GM21723 (cell line): ENCODE results near the gene MEX3A.

Experiments
- ATAC-seq: cut with Tn5 transposase; IDR thresholded peaks from one replicate; pipeline ENCODE4 v1.9.1; 2021; ENCODE audit warnings: mild to moderate bottlenecking, moderate library complexity; ENCODE audit not compliant: unreplicated experiment

Gene MEX3A

GRCh38 chr1:156104065-156104810, 22.0 kb upstream of the MEX3A start:
- no peak for ATAC-seq

- no peak for ATAC-seq
Measured at GRCh38 chr1:156103521-156103947, 21.3 kb upstream of the MEX3A start.

- ATAC-seq: no peak
Measured at GRCh38 chr1:156102633-156103511, 20.6 kb upstream of the MEX3A start.

- ATAC-seq: no peak
Measured at GRCh38 chr1:156101880-156102279, 19.6 kb upstream of the MEX3A start.

GRCh38 chr1:156100205-156100995, 18.1 kb upstream of the MEX3A start:
- no peak for ATAC-seq

GRCh38 chr1:156099282-156099681, 17.0 kb upstream of the MEX3A start:
- ATAC-seq: no peak

GRCh38 chr1:156098784-156099183, 16.5 kb upstream of the MEX3A start:
- no peak for ATAC-seq

- no peak for ATAC-seq
Measured at GRCh38 chr1:156097499-156098178, 15.4 kb upstream of the MEX3A start.

GRCh38 chr1:156096640-156097391, 14.6 kb upstream of the MEX3A start:
- ATAC-seq: peak; percentile 71

- no peak for ATAC-seq
Measured at GRCh38 chr1:156095906-156096508, 13.7 kb upstream of the MEX3A start.

GRCh38 chr1:156091610-156092009, 9.3 kb upstream of the MEX3A start:
- no peak for ATAC-seq

- peak; percentile 81 for ATAC-seq
Measured at GRCh38 chr1:156090840-156091188, 8.5 kb upstream of the MEX3A start.

GRCh38 chr1:156090138-156090839, 8.0 kb upstream of the MEX3A start:
- ATAC-seq: no peak

- no peak for ATAC-seq
Measured at GRCh38 chr1:156089704-156090103, 7.4 kb upstream of the MEX3A start.

GRCh38 chr1:156086256-156086662, 4.0 kb upstream of the MEX3A start:
- no peak for ATAC-seq

GRCh38 chr1:156083800-156084790, 1.8 kb upstream of the MEX3A start:
- no peak for ATAC-seq

- ATAC-seq: no peak
Measured at GRCh38 chr1:156081917-156082308, 352 bp downstream of the MEX3A start.
